H9 (cell line): ENCODE results near the gene CDKL1. TPM values are rescaled to one million over a fixed set of nuclear protein-coding genes. Genes with fewer than 3 reads are reported as not detected.

Source experiments
- DNase-seq: peaks from one replicate; pipeline ENCODE4 v3.0.0-alpha.2; 2017
- H2AFZ ChIP-seq: one replicate; pipeline ENCODE4 v1.6.1; 2013; ENCODE audit warnings: mild to moderate bottlenecking, low read length, control low read depth, moderate library complexity
- H2AK5ac ChIP-seq: 2 replicates; pipeline ENCODE4 v1.6.1; 2013; ENCODE audit warnings: low read length, control low read depth, mixed read lengths; ENCODE audit not compliant: insufficient read length
- H2BK120ac ChIP-seq: one replicate; pipeline ENCODE4 v1.6.1; 2013; ENCODE audit warnings: low read depth, mild to moderate bottlenecking, low read length, control low read depth, inconsistent platforms; ENCODE audit not compliant: poor library complexity, severe bottlenecking
- H2BK12ac ChIP-seq: 2 replicates; pipeline ENCODE4 v1.6.1; 2013; ENCODE audit warnings: low read length, control low read depth, mixed read lengths, low read depth; ENCODE audit not compliant: insufficient read length
- H2BK15ac ChIP-seq: 2 replicates; pipeline ENCODE4 v1.6.1; 2013; ENCODE audit warnings: low read depth, low read length, control low read depth
- H2BK20ac ChIP-seq: one replicate; pipeline ENCODE4 v1.6.1; 2013; ENCODE audit warnings: low read depth, mild to moderate bottlenecking, low read length, control low read depth, inconsistent platforms; ENCODE audit not compliant: poor library complexity, severe bottlenecking
- H2BK5ac ChIP-seq: 2 replicates; pipeline ENCODE4 v1.6.1; 2013; ENCODE audit warnings: low read length, control low read depth, mixed read lengths; ENCODE audit not compliant: insufficient read length
- H3K14ac ChIP-seq: 2 replicates; pipeline ENCODE4 v1.6.1; 2013; ENCODE audit warnings: low read length, control low read depth; ENCODE audit not compliant: insufficient read depth
- H3K18ac ChIP-seq: 2 replicates; pipeline ENCODE4 v1.6.1; 2013; ENCODE audit warnings: low read depth, mild to moderate bottlenecking, mixed read lengths, low read length, control low read depth; ENCODE audit not compliant: insufficient read length
- H3K23ac ChIP-seq: 2 replicates; pipeline ENCODE4 v1.6.1; 2013; ENCODE audit warnings: low read length, control low read depth, mixed read lengths, low read depth; ENCODE audit not compliant: insufficient read length
- H3K23me2 ChIP-seq: 2 replicates; pipeline ENCODE4 v1.6.1; 2013; ENCODE audit warnings: low read depth, mild to moderate bottlenecking, mixed read lengths, low read length, control low read depth; ENCODE audit not compliant: insufficient read length, poor library complexity, severe bottlenecking
- H3K27ac ChIP-seq: 2 replicates; pipeline ENCODE4 v1.5.1; 2013; ENCODE audit warnings: low read length, control low read depth, mixed read lengths, low read depth; ENCODE audit not compliant: insufficient read length
- H3K27me3 ChIP-seq: 2 replicates; pipeline ENCODE4 v1.6.1; 2013; ENCODE audit warnings: low read length, control low read depth, inconsistent platforms; ENCODE audit not compliant: insufficient read depth
- H3K4ac ChIP-seq: 2 replicates; pipeline ENCODE4 v1.6.1; 2013; ENCODE audit warnings: low read depth, mild to moderate bottlenecking, control low read depth, inconsistent platforms, low read length, moderate library complexity
- H3K4me1 ChIP-seq: 2 replicates; pipeline ENCODE4 v1.6.1; 2013; ENCODE audit warnings: low read length, control low read depth, inconsistent platforms; ENCODE audit not compliant: insufficient read depth
- H3K4me2 ChIP-seq: 2 replicates; pipeline ENCODE4 v1.6.1; 2013; ENCODE audit warnings: low read length, control low read depth, mixed read lengths; ENCODE audit not compliant: insufficient read length, insufficient read depth
- H3K56ac ChIP-seq: 2 replicates; pipeline ENCODE4 v1.6.1; 2013; ENCODE audit warnings: low read depth, mild to moderate bottlenecking, mixed read lengths, low read length, control low read depth; ENCODE audit not compliant: insufficient read length
- H3K79me1 ChIP-seq: 2 replicates; pipeline ENCODE4 v1.6.1; 2013; ENCODE audit warnings: low read depth, mild to moderate bottlenecking, moderate library complexity, low read length, control low read depth, inconsistent platforms; ENCODE audit not compliant: insufficient read depth, poor library complexity, severe bottlenecking
- H3K79me2 ChIP-seq: 2 replicates; pipeline ENCODE4 v1.6.1; 2013; ENCODE audit warnings: low read length, control low read depth, inconsistent platforms; ENCODE audit not compliant: insufficient read depth
- H3K9ac ChIP-seq: 2 replicates; pipeline ENCODE4 v1.6.1; 2013; ENCODE audit warnings: low read length, control low read depth, mixed read lengths; ENCODE audit not compliant: insufficient read length; ENCODE audit errors: extremely low read depth
- H3K9me3 ChIP-seq: one replicate; pipeline ENCODE4 v1.6.1; 2013; ENCODE audit warnings: low read depth, low read length, inconsistent platforms; ENCODE audit not compliant: control insufficient read depth
- H3T11ph ChIP-seq: one replicate; pipeline ENCODE4 v1.6.1; 2013; ENCODE audit warnings: mild to moderate bottlenecking, low read length, control low read depth, inconsistent platforms
- H4K20me1 ChIP-seq: one replicate; pipeline ENCODE4 v1.6.1; 2013; ENCODE audit not compliant: control insufficient read depth, insufficient read length, insufficient read depth
- H4K5ac ChIP-seq: 2 replicates; pipeline ENCODE4 v1.6.1; 2013; ENCODE audit warnings: low read depth, mild to moderate bottlenecking, mixed read lengths, low read length, control low read depth; ENCODE audit not compliant: insufficient read length
- H4K8ac ChIP-seq: replicated peaks from 2 replicates; pipeline ENCODE4 v1.6.1; 2013; ENCODE audit warnings: low read length, control low read depth, mixed read lengths, low read depth; ENCODE audit not compliant: insufficient read length
- H4K91ac ChIP-seq: 2 replicates; pipeline ENCODE4 v1.6.1; 2013; ENCODE audit warnings: low read depth, mild to moderate bottlenecking, moderate library complexity, mixed read lengths, low read length, control low read depth; ENCODE audit not compliant: insufficient read length
- H3K27ac Mint-ChIP-seq, 3 experiments: 2 replicates in 2 of 3; 3 replicates in 1 of 3; pipeline ENCODE4 v1.8.0; 2020 to 2021; ENCODE audit warnings: mixed read lengths in 3 of 3, mild to moderate bottlenecking in 1 of 3, moderate library complexity in 1 of 3
- H3K27me3 Mint-ChIP-seq: 2 replicates; pipeline ENCODE4 v1.8.0; 2021; ENCODE audit warnings: low read depth, mild to moderate bottlenecking, moderate library complexity, mixed read lengths
- H3K36me3 Mint-ChIP-seq, 3 experiments: 2 replicates in 2 of 3; 3 replicates in 1 of 3; pipeline ENCODE4 v1.8.0; 2020 to 2021; ENCODE audit warnings: low read depth in 3 of 3, mixed read lengths in 3 of 3; ENCODE audit not compliant: insufficient read depth in 1 of 3
- H3K4me1 Mint-ChIP-seq, 2 experiments: 2 replicates each; pipeline ENCODE4 v1.8.0; 2020; ENCODE audit warnings: mixed read lengths in 2 of 2
- H3K4me3 Mint-ChIP-seq, 2 experiments: 2 replicates in 1 of 2; 3 replicates in 1 of 2; pipeline ENCODE4 v1.8.0; 2020 to 2021; ENCODE audit warnings: mild to moderate bottlenecking in 2 of 2, mixed read lengths in 2 of 2, moderate library complexity in 1 of 2
- H3K9me3 Mint-ChIP-seq, 2 experiments: 2 replicates in 1 of 2; 3 replicates in 1 of 2; pipeline ENCODE4 v1.8.0; 2020; ENCODE audit warnings: mild to moderate bottlenecking in 2 of 2, mixed read lengths in 2 of 2, moderate library complexity in 1 of 2
- CTCF ChIP-seq: fragments of 200-600 bp; sonication (generic); conservative IDR thresholded peaks from 3 replicates; pipeline ENCODE4 v1.8.0; 2021; ENCODE audit warnings: antibody characterized with exemption, mild to moderate bottlenecking
- WGBS: extraction: QIAGEN DNeasy Blood & Tissue Kit; methylation state at CpG from one replicate; pipeline ENCODE4 v1.1.7; 2013; ENCODE audit warnings: missing lambda C conversion rate, low lambda C conversion rate, mixed read lengths; ENCODE audit not compliant: insufficient read length; ENCODE audit errors: extremely low coverage; 5-methylcytosine and 5-hydroxymethylcytosine counted together
- total RNA-seq: library from RNA; stranded (reverse); gene quantifications from 2 replicates; pipeline ENCODE4 v1.2.1, GENCODE V29; 2021

The CDKL1 gene
- total RNA-seq, 1 experiment from 2014 or later: 0.72 TPM

DNA sequence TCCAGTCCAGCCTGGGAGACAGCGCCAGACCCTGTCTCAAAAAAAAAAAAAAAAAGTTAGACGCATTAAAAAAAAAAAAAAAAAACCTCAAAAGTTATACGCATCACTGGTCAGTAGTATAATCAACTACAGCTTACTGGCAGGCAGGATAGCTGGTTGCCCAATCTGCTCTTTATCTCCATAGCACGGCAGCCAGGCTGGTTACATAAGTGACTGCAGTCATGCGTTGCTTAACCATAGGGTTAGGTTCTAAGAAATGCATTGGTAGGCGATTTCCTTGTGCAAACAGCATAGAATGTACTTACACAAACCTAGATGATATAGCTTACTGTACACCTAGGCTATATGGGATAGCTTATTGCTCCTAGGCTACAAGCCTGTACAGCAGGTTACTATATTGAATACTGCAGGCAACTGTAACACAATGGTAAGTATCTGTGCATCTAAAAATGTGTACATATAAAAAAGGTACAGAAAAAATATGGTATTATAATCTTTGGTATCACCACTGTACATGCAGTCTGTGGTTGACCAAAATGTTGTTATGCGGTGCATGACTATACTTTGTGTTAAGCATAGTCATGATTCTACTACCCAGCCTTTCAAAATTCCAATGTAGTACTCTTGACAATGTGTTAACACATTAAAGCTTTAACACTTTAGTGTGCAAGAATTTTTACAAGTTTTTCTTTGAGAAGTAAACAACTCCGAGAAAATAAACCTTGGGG is 92.8 kb downstream of the CDKL1 start:
- Histone ChIP-seq H3K23me2 (no peaks in the 10 kb centered on the region), H3K27ac (no peak overlapping the region), H3K23ac (no peak overlapping the region), H2BK15ac (no peak overlapping the region), H3K9ac (no peak overlapping the region), H3K79me1 (no peaks in the 10 kb centered on the region), H3K4ac (no peak overlapping the region), H2BK120ac (no peak overlapping the region), H2AK5ac (no peak overlapping the region), H2BK12ac (no peak overlapping the region), H2BK5ac (no peak overlapping the region), H3K18ac (no peak overlapping the region), H3K9me3 (no peaks in the 10 kb centered on the region), H2AFZ (no peak overlapping the region), H4K5ac (no peak overlapping the region), H3K79me2 (peaks cover 4% of the 10 kb centered on the region), H3K56ac (no peak overlapping the region), H3K4me2 (no peak overlapping the region), H2BK20ac (no peak overlapping the region), H3T11ph (no peak overlapping the region), H3K27me3 (no peaks in the 10 kb centered on the region), H3K14ac (no peak overlapping the region), H4K20me1 (no peaks in the 10 kb centered on the region), H4K91ac (no peak overlapping the region), H3K4me1 (no peaks in the 10 kb centered on the region), H4K8ac (no peak overlapping the region)
- DNase-seq: no peak
- Mint-ChIP-seq H3K4me1 (peaks cover 16 to 19% of the 10 kb centered on the region in 2 experiments), H3K27ac (no peak overlapping the region), H3K4me3 (no peak overlapping the region), H3K9me3 (peaks cover 5 to 10% of the 10 kb centered on the region in 2 experiments), H3K27me3 (no peaks in the 10 kb centered on the region), H3K36me3 (peaks cover 36 to 40% (median 39%) of the 10 kb centered on the region in 3 experiments)
- WGBS: no CpG with 5 or more reads among the region's 8 CpGs
- TF ChIP-seq CTCF: no peak
